IPS-11a (cell line): ENCODE data around the gene RNF141.

Experiments used
- H3K4me3 ChIP-seq: one replicate; pipeline ENCODE4 v1.5.1; 2013; ENCODE audit warnings: low read depth, low read length, control low read depth

Gene RNF141

DNA sequence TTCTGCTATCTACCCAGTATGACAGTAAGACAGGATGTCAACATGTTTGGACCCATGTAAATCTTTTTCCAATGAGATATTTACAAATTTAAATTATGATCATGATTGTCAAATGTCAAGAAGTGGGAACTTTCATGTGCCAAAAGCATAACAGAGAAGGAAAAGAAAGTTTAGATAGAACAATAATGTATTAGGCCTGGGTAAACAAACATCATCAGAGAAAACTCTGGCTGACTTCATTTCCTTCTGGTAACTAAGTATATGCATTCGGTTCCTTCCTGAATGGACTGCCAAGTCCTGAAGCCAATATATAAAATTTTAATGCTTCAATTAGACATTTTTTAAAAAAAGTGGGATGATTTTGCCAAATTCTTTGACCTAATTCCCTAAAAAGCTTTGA, 16.5 kb downstream of the RNF141 start:
- H3K4me3 ChIP-seq = no peak overlapping the region

DNA sequence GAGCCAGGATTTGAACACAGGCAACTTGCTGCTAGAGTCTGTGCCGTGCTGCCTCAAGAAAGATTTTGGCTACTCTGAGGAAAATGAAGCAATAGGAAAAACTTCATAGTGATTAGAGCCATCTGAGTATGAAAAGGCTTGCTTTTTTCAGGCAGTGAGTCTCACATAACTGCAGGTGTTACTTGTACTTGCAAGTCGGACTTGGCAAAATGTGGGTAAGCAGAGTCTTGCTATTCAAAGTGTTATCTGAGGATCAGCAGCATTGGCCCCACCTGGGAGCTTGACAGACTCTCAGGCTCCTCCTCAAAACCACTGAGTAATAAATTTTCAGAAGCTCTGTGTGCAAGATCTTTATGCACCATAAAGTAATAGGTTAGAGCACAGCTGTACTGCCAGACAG, 18.1 kb downstream of the RNF141 start:
- H3K4me3 ChIP-seq = no peak overlapping the region

DNA sequence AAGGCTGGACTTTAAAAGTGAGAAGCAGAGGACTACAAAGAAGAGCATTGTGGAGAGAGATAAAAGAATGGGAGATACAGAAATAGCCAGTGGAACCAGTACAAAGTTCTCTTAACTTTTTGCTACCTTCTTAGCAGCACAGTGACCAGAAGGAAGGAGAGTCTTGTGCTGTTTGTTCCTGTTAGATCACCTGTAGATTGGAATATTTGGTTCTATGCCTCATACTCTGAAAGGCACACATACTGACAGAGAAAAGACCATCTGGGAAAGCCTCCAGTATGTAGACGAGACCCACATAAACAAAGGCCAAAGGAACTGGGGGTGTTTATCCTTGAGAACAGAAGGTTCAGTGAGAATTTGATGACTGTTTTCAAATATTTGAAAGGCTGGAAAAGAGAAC, 18.7 kb downstream of the RNF141 start:
- no peak overlapping the region for H3K4me3 ChIP-seq

DNA sequence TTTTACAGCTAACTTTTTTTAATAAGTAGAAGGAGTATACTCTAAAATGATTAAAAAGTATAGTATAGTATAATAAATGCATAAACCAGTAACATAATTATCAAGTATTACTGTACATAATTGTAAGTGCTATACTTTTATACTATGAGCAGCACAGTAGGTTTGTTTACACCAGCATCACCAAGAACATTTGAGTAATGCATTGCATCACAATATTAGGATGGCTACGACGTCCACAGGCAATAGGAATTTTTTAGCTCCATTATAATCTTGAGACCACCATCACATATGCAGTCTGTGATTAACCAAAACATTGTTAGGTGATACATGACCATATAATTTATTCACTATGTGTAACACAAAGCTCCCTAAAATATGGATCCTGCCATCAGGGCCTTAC, 20.4 kb downstream of the RNF141 start:
- no peak overlapping the region for H3K4me3 ChIP-seq

GRCh38 chr11:10519630-10520029, 21.4 kb downstream of the RNF141 start:
- H3K4me3 ChIP-seq = no peak overlapping the region

DNA sequence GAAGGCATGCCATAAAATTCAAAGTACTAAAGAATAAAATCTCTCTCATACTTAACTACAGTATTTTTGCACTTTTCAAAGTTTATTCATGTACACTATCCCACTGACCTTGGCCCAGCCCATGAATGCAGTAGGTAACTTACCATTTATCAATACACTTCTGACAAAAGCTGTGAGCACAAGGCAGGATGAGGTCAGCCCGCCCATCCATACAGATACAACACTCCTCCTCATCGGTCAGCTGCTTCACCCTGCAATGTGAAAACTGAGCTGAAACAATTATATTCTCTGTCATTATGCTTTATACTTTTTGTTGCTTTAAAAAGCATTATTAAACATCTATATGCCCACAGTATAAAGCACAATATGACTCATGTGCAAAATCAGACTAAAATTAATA, 22.1 kb downstream of the RNF141 start:
- no peak overlapping the region for H3K4me3 ChIP-seq

- H3K4me3 ChIP-seq = no peak overlapping the region
These were observed 22.9 kb downstream of the RNF141 start for GRCh38 chr11:10518123-10518522.

DNA sequence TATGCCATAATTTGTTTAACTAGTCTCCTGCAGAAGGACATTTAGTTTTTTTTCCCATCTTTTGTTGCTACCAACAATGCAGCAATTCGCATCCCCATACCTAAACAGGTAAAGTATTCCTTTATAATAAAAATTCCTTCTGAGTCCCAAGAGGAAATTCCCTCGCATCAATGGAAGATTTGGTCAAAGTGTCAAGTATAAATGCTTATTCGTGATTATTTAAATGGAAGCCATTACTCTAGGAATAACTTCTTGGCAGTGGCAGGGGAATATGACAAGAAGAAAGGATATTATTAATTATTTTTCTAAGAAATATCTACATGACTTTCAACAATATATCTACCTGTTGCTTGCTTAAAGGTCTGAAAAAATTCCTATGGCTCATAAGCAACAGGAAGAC, 25.6 kb downstream of the RNF141 start:
- H3K4me3 ChIP-seq = no peak overlapping the region

DNA sequence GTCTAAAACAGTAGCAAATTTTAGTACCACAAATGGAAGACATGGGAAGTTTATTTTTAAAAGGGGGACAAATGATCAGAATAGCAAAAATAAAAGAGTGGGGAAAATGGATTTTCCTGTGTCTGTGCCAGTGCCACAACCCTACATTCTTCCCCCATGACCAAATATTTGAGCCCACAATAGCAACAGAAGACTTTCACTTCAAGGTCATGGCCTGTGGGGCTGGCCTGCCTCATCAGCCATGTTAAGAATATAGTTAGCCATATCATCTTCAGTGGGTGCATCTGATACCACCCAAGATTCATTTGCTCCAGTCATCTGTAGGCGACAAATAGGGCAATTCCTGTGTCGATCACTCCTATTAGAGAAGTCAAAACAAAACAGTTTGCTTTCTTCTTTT, 26.3 kb downstream of the RNF141 start:
- no peak overlapping the region for H3K4me3 ChIP-seq

- H3K4me3 ChIP-seq = no peak overlapping the region
These were observed 26.8 kb downstream of the RNF141 start for GRCh38 chr11:10514202-10514601.

GRCh38 chr11:10511181-10511621, 29.8 kb downstream of the RNF141 start:
- no peak overlapping the region for H3K4me3 ChIP-seq

- no peak overlapping the region for H3K4me3 ChIP-seq
These were observed 35.0 kb downstream of the RNF141 start for GRCh38 chr11:10506008-10506370.

- no peak overlapping the region for H3K4me3 ChIP-seq
These were observed 35.5 kb downstream of the RNF141 start for GRCh38 chr11:10505278-10506007.

GRCh38 chr11:10504490-10504889, 36.5 kb downstream of the RNF141 start:
- no peak overlapping the region for H3K4me3 ChIP-seq

DNA sequence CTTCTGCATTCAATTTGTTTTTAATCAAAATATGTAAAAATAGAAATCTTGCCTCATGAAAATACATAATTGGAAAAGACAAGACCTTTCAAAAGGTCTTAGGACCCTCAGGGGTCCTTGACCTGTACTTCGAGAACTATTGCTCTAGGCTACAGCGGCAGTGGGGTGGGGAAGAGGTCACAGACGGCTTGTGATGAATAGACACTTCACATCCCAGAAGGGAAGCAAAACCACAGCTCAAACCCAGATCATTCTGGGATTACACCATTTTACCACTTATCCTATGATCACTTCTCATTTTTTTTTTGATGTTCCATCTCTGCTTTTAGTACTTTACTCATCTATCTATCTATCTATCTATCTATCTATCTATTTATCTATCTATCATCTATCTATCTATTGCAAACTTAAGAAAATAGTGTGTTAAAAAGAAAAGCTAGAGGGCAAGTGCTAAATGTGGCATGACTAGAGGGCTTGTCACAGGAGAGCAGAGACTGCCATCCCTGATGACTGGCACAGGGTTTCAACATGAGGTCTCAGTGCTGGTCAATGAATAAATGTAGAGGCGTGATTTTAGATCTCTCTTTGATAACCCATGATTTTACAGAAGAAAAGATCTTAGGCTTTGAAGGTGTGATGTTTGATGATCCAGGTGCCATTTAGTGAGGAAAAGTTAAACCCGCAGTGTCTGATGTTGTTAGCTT, 37.1 kb downstream of the RNF141 start:
- H3K4me3 ChIP-seq = no peak overlapping the region

DNA sequence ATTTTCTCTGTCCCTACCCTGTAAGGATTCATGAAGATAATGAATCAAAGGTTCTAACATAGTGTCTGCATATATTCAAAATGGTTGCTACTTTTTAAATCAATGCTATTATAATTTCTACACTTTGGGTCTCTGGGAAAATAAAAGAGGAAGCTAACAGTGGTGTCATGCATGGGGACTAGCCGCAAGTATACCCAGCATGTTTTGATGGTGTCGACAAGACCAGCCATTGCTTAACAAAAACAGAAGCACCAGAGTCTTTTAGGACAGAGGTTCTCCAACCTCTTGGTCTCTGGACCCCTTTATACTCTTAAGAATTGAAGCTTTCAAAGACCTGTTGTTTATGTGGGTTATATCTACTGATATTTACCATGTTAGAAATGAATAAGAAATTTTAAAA, 37.8 kb downstream of the RNF141 start:
- no peak overlapping the region for H3K4me3 ChIP-seq

GRCh38 chr11:10502770-10503169, 38.2 kb downstream of the RNF141 start:
- no peak overlapping the region for H3K4me3 ChIP-seq

DNA sequence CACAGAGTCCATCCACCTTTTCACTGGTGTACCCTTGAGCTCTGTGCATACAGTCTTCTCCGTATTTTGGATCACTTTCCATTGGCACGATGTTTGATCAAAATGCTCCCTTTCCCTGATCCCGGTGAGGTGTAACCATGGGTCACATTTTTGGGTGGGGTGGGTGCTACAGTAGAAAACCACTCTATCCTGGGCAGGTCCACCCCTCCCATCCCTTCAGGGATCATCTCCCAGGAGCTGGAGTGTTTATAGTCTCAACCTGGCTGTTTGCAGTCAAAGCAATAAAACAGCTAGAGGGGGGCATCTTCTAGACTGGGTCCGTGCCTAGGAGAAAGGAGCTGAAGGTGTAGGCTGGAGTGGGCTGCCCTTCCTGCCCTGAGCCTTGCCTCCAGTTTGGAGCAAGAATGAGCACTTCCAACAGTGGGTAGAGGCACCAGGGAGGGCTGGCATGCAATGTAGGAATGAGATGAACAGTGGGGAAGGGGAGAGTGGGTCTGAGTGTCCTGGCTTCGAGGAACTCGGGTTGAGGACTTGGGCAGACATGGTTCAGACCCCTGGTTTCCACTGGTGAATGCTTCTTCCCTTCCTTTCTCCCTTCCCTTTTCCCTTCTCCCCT, 38.8 kb downstream of the RNF141 start:
- no peak overlapping the region for H3K4me3 ChIP-seq

GRCh38 chr11:10500757-10501684, 40.0 kb downstream of the RNF141 start:
- H3K4me3 ChIP-seq = no peak overlapping the region

GRCh38 chr11:10499874-10500601, 40.9 kb downstream of the RNF141 start:
- no peak overlapping the region for H3K4me3 ChIP-seq
